GM18511 (cell line): ENCODE data around the gene ZNF334.

Source experiments
- ATAC-seq: cut with Tn5 transposase; IDR thresholded peaks from one replicate; pipeline ENCODE4 v1.9.1; 2021; ENCODE audit warnings: mild to moderate bottlenecking, moderate library complexity; ENCODE audit not compliant: unreplicated experiment

The ZNF334 gene

DNA sequence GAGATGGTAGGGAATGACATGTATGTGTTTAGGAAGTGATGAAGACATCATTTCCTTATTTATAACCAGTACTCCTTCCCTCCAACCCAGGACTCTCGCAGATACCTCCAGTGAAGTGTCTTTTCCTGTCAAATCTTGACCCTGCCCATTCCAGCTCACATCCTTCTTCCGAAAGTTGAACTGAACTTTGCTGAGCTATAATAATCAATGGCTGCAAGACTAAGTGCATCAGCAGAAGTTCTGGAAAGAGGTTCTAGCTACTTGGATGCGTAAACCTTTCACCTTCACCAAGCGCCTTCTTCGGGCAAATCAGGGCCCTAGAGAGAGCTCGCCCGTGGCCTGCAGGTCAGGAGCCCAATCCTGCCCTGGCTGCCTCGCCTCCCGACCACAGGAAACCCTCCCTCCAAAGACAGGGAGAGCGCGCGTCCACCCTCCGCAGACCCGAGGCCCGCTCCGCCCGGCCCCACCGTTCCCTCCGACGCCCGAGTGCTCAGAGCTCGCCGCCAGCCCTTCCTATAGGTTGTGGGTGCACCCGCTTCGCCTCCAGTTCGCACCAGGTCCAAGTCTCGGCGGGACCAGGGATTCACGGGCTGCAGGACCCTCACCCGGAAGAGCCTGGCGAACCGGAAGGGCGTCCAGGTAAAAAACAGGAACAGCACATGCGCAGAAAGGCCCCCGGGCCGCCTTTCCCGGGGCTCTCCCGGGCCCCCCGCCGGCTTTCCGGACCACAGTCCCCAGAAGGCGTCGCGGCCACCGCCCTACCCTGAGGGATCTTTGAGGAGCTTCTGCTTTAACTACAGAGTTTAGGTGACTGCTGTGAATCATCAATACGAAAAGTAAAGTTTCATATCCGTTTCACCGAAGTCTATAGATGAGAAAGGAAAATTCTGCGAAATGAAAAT lies at the start of gene ZNF334:
Gene ZNF334 (minus strand): TSS at position 617 of the 902 bp plus-strand sequence. CDS start 1,457 bp downstream, outside the sequence.
- peak; percentile 50 for ATAC-seq

DNA sequence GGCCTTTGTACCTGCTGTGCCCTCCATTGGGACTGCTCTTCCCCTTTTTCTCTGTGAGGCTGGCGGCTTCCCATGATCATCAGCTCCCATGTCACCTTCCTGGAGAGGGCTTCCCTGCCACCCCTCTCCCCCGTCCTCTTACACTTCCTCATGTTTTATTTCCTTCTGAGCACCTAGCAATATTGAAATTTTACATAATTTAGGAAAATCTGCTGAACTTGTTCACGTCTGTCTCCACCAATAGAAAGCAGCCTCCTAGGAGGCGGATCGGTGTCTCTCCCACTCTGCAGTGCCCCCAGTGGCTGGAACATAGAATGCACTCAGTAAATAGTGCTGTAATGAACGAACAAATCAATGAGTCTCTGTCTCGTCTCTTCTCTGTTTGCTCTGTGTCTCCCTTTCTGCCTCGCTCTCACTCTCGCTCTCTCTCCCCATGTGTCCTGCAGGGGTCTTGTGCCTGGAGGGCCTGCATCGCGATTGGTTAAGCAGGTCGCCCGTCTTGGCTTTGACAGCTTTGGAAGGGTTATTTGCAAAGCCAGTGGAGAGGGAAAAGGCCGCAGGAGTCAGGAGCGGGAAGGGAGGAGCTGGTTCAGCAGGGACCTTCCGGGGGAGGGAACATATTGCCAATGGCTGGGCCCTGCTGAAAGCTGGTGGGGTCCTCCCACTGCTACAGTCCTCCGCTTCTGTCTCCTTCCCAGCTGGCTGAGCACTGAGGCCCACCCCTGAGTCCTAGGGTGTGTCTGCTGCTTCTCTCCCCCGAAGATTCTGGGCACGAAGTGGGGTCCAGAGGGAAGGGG lies 49.2 kb upstream of the ZNF334 start:
- ATAC-seq, result peak; percentile 72

DNA sequence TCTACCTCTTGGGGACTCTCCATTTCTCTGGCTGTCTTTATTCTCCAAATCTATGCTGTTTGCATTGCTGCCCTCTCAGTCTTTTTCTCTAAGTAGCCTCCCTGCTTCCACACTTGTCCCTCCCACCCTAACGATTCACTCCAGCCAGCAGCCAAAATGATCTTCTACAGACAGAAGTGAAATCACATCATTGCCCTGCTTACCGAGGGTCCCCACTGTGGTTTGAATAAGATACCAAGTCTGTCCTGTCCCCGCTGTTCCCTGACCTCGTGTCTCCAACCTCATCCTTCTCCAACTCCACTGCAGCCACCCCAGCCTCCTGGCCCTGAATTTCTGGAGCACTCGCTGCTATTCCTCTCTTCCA lies 48.6 kb upstream of the ZNF334 start:
- ATAC-seq, result no peak

DNA sequence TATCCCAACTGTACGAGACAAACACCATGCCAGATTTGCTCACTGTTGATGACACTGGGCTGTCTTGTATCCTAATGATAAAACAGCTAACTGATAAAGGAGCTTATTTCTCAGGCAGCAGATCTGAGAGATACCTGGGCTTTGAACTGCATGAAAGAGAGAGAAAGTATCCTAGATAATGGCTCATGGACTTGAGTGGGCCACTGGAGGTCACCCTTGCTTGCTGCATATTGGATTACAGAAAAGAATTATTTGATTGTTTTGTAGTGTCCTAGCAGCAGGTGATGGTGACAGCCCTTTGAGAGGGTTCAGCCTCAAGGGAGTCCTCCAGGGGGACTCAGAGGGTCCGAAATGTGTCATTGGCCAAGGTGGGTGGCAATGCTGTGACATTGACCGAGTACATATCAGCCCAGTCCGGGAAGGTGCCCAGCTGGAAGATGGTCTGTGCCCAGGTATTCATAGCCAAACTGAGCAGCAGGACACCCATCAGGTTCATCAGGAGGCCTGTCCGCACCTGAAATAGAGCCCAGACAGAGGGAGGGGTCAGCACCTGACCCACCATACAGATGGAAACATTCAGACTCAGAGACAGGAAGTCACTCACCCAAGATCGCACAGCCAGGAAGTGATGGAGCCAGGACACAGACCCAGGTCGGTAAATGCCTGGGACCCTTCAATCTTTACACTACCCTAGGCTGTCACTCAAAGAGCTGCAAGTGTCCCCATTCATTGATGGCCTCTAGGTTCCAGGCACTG lies 46.5 kb upstream of the ZNF334 start:
- ATAC-seq, result no peak

DNA sequence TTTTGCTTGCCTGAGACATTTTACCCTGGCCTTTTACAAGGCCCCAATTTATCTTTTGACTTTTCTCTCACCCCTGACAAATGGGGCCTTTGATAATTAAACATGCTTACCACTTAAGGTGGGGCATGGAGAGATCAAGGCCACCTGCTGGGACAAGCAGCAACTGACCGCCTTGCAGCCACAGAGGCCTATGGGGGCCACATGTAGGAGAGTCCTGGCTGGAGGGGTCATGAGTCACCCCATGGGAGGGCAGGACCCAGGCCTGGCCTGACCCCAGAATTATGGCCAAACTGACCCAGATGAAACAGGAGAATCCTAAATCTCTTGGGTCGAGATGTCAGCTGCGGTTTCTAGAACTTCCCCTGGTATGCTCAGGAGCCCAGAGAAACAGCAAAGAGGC lies 45.6 kb upstream of the ZNF334 start:
- no peak for ATAC-seq

DNA sequence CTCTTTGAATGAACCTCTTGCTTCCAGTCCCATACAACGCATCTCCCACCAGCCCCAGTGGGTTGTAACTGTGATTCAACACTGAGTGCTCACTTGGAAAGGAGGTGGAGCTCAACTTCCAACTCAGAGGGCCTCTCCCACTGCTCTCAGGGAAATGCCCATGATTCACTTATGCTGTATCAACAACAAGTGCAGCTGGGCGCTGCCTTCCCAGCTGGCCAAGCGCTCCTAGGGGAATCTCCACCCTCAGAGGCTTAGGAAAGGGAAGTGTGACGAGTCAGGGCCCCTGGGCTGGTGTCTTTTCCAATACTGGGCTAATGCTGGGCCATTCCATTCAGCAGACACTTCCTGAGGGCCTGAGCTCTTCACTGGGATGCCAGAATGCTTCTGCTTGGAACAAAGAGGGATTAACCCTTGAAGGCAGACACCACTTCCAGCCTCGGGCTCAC lies 45.2 kb upstream of the ZNF334 start:
- no peak for ATAC-seq

DNA sequence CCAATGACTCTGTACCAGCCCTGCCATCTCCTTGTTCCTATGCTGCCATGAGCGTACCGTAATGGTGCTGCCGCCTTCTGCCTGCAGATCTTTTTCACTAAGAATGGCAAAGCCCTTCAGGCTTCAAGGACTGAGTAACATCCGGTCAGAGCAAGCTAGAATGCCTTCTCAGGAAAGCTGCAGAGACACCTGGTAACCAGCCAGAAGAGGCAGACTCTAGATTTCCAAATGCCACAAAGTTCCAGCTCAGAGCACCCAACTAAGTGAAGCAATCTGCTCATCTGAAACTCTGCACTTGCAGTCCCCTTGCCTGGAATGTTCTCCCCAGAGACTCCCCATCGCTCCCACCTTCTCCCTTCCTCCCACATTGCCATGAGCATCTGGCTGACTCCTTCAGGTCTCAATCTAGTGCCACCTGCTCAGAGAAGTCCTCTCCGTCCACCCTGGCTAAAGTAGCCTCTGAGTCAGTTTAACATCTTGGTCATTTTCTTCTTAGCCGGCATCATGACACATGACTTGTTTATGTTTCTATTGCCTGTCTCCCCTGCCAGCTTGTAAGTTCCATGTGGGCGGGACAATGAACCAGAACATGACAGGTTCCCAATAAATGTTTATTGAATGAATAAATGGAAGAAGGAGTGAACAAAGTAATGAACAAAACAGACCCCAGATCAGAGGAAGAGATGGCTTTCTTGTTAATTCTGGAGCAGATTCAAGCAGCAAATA lies 44.0 kb upstream of the ZNF334 start:
- ATAC-seq, result no peak

DNA sequence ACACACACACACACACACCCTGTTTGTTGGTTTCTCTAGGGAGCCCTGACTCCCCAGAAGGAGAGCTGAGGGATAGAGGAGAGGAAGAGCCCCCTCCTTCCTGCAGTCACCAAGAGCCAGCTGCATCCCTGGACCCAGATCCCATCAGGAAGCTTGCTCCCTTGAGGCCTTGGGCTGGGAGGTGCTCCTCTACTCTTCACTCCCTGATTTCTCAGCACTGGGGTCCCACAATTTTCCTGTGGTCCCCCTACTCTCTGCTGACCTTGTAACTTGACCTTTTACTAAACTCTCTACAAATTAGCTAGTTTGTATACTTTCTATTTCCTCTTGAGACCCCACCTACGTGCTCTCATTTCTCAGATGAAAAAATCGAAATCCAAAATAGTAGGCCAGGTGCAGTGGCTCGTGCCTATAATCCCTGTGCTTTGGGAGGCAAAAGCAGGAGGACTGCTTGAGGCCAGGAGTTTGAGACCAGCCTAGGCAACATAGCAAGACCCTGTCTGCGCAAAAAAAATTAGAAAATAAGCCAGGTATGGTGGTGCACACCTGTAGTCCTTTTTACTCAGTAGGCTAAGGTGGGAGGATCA lies 42.1 kb upstream of the ZNF334 start:
- no peak for ATAC-seq

DNA sequence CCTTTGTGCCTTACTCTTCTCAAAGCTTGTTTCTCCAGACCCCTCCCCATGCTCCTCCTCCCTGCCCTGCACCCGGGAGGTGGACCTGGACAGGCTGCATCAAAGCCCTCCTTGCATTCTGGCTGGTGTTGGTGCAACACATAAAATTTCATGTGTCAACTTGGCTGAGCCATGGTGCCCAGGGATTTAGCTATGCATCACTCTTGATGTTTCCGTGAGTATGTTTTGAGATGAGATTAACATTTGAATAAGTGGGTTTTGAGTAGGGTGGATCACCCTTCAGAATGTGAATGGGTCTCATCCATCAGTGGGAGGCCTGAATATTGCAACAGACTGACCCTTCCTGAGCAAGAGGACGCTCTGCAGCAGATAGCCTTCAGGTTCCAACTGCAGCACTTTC lies 41.5 kb upstream of the ZNF334 start:
- no peak for ATAC-seq

DNA sequence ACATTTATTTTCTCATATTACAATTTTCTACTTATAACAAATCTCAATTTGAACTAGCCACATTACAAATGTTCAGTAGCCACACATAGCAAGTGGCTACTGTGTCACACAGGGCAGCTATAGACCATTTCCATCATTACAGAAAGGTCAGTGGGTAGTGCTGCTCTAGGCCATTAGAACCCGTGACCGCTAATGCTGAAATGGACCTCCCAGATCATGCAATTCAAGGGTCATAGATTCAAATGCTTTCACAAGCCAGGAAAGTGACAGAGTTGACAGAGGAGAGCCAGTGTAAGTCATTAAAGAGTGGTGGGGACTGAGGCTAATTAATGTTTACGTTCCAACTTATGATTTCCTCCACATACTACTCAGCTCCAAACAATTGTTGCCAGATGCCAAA lies 40.6 kb upstream of the ZNF334 start:
- no peak for ATAC-seq

DNA sequence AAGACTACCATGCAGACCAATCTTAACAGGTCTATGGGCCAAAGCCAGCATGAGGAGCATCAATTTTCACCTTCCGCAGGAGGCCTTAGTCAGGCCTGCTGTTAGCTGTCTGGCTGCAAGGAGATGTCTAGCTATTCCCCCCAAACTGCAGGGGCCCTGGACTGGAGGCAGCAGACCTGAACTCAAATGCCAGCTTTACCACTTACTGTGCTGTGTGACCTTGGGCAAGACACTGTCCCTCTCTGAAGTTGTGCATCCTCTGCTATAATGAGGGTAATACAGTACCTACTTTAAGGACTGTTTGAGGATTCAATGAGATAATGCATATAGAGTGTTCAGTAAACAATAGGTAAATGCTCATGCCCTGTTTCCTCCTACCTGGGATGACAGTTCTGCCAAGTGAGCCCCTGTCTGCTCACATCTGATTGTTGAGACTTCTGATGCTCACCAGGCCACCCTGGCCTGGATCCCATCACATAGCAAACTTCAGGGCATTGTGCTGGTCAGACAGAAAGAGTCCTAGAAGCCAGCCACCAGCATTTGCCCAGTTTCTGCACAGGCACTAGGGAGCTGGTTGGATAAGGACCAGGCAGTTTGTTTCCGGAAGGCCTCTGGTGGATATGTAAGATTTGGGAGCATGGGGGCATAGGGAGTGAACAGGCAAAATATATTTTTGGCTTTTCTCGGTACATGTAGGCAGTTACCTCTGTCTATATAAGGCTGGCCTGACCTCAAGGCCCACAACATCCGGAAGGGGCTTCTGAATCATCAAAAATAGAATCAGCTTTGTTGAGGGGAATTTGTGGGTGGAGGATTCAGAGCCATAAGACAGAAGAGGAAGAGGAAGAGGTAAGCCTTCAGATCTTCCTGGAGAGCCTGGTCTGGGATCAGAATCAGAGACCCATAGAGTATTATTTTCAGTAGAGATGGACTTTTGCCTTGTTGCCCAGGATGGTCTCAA lies 39.4 kb upstream of the ZNF334 start:
- ATAC-seq, result peak; percentile 88

DNA sequence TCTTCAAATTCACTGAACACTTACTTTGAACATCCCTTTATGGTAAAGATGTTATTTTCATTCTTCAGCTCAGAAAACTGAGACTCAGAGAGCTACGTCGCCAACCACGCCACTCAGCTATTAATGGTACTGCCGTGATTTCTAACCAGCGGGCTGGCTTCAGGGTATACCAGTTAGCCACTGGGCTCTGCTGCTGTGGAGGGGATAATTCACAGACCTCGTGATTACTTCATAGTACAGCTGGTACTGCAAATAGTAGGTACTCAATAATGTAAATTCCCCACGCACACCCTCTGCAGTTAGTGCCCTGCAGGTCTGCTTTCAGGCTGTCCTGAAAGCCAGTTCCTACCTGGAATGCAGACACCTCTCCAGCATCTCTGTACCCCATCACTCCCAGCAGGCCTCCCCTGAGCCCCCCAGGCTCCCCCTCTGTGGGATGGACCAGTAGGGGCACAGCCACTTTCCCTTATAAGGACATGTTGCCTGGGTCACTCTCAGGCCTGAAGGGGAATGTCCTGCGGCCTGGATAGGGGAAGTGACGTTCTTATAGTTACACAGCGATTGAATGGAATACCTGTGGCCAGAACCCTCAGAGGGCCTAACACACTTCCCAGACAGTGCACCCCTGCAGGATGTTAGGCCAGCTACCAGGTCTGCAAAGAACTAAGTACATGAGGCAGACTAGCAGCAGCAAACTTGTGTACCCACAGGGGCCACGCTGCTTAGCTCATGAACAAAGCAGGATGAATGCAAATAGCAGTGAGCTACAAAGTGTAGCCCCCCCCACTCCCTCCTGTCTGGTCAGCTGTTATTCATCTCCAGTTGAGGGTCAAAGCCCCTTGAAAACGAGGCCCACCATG lies 38.4 kb upstream of the ZNF334 start:
- no peak for ATAC-seq

DNA sequence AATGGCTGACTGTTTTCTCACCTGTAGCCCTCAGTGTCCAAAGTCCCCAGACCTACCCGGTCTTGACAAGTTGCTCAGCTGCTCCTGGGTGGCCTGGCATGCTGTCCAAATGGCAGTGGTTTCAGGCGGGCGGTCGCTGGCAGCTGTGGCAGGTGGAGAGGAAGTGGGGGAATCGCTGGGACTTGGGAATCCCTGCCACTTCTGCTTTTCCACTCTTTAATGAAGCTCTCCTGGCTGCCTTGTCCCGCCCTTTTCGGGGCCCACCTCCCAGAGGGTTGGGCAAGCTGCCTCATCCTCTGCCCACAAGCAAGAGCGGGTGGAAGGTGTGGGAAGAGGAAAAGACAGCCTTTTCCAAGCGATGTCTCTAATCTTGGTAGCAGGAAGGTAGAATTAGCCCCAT lies 37.1 kb upstream of the ZNF334 start, which contains the start of gene OCSTAMP:
Gene OCSTAMP (minus strand): TSS at position 194 of the 400 bp plus-strand sequence. CDS start 94 bp downstream, at position 100.
- ATAC-seq, result no peak

DNA sequence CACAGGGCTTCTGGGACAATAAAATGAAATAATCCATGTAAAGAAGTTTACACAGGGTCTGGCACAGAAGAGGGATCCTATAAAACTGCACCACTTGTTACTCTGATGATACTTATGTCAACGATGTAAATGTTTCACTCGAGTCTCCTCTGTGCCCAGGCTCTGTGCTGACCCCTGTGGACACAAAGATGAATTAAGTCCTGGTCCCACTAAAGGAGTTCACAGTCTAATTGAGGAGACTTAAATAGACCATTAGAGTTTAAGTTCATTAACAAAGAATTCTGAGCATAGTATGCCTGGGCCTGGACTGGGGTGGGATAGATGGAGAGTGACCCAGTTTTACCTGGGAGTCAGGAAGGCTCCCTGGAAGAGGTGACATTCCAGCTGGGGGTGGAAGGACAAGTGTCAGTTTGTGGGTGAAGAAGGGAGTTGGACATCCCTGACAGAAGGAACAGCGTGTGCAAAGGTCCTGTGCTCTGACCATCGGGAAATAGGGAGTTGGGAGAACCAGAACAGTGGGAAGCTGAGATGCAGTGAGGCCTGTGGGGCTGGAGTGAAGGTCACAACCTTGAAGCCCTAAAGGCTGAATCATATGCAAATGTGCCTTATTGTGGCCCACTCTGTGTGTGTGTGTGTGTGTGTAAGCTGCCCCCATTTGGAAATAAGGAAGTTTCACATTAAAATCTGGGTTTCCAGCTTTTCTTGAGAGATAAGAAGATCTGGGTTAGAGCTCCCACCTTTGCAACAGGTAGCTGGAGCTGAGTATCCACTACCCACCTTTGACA lies 36.0 kb upstream of the ZNF334 start:
- no peak for ATAC-seq

DNA sequence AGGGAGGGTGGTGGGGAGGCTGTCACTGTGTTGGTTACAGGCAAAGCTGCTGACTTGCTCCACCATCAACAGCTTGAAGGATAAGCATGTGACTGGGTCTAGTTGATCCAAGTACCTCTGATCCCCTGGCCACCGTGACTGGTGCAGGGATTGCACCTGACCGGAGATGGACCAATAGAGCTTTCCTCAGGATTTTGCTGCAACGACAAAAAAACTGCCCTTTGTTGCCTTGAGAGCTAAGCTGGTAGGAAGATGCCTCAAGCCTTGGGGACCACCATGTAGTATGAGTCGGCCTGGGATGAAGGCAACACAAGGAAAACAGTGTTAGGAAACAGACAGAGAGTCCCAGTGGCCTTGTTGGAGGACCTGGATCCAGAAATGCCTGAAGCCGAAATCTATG lies 35.3 kb upstream of the ZNF334 start:
- ATAC-seq, result no peak

DNA sequence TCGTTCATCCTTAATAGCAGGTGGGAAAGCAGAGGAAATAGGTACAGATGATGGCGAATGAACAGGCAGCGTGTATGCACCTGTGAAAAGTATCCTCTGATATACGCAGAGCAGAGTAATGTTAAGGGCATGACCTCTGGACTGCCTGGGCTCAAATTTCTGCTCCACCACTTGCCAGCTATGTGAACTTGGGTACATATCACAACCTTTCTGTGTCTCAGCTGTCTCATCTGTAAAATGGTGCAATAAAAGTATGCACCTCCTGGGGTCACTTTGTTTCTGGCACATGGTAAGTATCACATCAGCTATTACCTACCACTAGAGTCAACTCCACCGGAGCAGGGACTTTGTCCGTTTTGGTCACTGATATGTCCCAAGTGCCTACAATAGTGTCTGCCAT lies 34.6 kb upstream of the ZNF334 start:
- no peak for ATAC-seq

DNA sequence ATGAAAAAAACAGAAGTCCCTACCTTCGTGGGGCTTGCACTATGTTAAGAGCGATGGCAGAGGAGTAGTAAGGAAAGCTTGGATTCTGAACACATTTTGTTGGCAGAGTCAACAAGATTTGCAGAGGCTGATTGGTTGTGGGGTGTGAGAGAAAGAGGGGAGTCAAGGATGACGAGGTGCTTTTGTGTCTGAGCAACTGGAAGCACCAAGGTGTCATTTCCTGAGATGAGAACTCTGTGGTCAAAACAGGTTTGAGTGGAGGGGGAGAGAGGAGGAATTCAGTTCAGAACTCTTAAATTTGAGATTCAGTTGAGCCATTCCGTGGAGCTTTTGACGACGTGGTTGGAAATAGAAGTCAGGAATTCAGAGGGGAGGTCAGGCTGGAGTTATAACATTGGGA lies 33.6 kb upstream of the ZNF334 start:
- no peak for ATAC-seq
